ENCODE measurements around the gene ADGRF5.

ADGRF5 gene

DNA sequence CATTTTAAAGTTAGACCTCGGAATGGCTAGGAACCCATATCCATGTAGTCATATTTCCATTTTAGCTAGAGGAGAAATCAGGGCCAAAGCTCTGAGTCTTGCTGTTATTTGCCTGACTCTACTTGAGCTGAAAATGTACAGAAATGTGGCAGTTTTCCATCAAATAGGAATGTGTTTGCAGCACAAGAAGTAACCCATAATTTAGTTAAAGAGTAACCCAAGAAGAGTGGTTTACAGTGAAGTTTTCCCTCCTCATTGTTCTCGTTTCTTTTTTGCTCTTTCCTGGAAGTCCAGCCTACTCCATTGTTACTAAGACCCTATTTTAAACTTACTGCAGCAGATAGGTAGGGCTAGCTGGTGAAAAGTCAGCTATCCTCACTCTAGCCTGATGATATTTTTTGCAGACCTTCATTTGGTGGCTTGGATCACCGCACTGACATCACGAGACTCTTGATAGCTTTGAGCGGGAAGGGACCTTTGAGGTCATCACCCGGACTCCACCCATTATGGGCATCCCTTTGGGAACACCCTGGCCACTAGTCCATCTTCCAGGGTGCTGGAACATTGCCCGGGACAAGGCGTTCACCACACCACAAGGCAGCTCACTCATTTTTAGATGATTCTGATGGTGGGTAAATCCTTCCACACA lies 28.0 kb upstream of the ADGRF5 start:
- TF ChIP-seq NFIC (IDR thresholded peaks at IDR 0.05) (no peak), CEBPB (IDR thresholded peaks at IDR 0.05) (no peak), TAF1 (IDR thresholded peaks at IDR 0.05; ENCODE audit: low read depth) (no peak), RAD21 (IDR thresholded peaks at IDR 0.05; ENCODE audit: low read depth) (no peak), TCF12 (IDR thresholded peaks at IDR 0.05; ENCODE audit: low read depth) (no peak), EP300 (IDR thresholded peaks at IDR 0.05; ENCODE audit: borderline replicate concordance) (no peak), FOXM1 (IDR thresholded peaks at IDR 0.05; ENCODE audit: borderline replicate concordance, low read depth) (no peak), EGR1 (IDR thresholded peaks at IDR 0.05) (no peak), YY1 (IDR thresholded peaks at IDR 0.05; ENCODE audit: low read depth) (no peak), ZBTB7A (IDR thresholded peaks at IDR 0.05; ENCODE audit: low read depth) (no peak), TEAD4 (IDR thresholded peaks at IDR 0.05) (no peak), CREB1 (IDR thresholded peaks at IDR 0.05; ENCODE audit: low read depth) (no peak)
- TF ChIP-seq, protein P1, sequence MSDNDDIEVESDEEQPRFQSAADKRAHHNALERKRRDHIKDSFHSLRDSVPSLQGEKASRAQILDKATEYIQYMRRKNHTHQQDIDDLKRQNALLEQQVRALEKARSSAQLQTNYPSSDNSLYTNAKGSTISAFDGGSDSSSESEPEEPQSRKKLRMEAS (IDR thresholded peaks at IDR 0.05): no peak
- TF ChIP-seq, protein P2, sequence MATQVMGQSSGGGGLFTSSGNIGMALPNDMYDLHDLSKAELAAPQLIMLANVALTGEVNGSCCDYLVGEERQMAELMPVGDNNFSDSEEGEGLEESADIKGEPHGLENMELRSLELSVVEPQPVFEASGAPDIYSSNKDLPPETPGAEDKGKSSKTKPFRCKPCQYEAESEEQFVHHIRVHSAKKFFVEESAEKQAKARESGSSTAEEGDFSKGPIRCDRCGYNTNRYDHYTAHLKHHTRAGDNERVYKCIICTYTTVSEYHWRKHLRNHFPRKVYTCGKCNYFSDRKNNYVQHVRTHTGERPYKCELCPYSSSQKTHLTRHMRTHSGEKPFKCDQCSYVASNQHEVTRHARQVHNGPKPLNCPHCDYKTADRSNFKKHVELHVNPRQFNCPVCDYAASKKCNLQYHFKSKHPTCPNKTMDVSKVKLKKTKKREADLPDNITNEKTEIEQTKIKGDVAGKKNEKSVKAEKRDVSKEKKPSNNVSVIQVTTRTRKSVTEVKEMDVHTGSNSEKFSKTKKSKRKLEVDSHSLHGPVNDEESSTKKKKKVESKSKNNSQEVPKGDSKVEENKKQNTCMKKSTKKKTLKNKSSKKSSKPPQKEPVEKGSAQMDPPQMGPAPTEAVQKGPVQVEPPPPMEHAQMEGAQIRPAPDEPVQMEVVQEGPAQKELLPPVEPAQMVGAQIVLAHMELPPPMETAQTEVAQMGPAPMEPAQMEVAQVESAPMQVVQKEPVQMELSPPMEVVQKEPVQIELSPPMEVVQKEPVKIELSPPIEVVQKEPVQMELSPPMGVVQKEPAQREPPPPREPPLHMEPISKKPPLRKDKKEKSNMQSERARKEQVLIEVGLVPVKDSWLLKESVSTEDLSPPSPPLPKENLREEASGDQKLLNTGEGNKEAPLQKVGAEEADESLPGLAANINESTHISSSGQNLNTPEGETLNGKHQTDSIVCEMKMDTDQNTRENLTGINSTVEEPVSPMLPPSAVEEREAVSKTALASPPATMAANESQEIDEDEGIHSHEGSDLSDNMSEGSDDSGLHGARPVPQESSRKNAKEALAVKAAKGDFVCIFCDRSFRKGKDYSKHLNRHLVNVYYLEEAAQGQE (IDR thresholded peaks at IDR 0.05; ENCODE audit: low read depth): no peak
- TF ChIP-seq, protein P3, sequence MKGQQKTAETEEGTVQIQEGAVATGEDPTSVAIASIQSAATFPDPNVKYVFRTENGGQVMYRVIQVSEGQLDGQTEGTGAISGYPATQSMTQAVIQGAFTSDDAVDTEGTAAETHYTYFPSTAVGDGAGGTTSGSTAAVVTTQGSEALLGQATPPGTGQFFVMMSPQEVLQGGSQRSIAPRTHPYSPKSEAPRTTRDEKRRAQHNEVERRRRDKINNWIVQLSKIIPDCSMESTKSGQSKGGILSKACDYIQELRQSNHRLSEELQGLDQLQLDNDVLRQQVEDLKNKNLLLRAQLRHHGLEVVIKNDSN (IDR thresholded peaks at IDR 0.05): no peak

DNA sequence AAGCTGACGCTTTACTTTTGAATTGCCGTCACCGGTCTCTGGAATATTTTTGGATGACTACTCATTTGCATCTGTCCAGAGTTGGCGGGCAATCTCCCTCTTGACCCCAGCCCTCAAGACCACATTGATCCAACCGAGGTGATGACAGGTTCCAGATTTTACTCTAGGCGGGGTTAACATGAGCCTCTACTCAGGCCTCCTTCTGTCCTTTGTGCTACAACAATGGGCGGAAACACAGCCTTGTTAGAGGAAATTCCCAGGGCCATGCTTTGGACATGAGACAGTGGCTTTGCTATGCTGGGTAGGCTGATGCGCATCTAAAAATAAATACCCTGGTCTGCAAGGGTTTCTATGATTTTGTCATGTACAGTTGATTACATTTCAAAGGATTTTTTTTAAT lies 27.0 kb upstream of the ADGRF5 start:
- TF ChIP-seq ZBTB7A (IDR thresholded peaks at IDR 0.05; ENCODE audit: low read depth) (no peak), CEBPB (IDR thresholded peaks at IDR 0.05) (no peak), TAF1 (IDR thresholded peaks at IDR 0.05; ENCODE audit: low read depth) (no peak), YY1 (IDR thresholded peaks at IDR 0.05; ENCODE audit: low read depth) (no peak), EGR1 (IDR thresholded peaks at IDR 0.05) (no peak), CREB1 (IDR thresholded peaks at IDR 0.05; ENCODE audit: low read depth) (no peak)
- TF ChIP-seq, protein P1 (IDR thresholded peaks at IDR 0.05): no peak
- TF ChIP-seq, protein P2 (IDR thresholded peaks at IDR 0.05; ENCODE audit: low read depth): no peak

DNA sequence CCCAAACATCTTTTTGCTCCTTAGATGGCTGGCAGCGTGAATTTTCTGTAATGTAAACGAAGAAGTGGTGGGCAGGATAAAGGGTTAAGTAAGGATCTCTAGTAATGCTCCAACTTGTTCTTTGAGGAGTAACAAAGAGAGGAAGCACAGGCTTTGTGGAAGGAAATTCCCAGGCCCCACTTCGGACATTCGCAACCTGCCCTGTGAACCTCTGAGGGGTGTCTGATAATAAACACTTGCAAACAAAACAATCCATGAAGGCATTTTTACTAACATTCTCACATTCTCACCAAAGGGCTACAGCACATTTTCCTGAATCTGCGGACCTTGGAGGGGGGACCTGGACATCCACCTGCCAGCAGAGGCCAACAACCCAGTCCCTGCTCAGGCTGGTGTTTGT lies 25.8 kb upstream of the ADGRF5 start:
- TF ChIP-seq CEBPB (IDR thresholded peaks at IDR 0.05) (no peak), TAF1 (IDR thresholded peaks at IDR 0.05; ENCODE audit: low read depth) (no peak), FOXM1 (IDR thresholded peaks at IDR 0.05; ENCODE audit: borderline replicate concordance, low read depth) (no peak), EP300 (IDR thresholded peaks at IDR 0.05; ENCODE audit: borderline replicate concordance) (no peak), NFIC (IDR thresholded peaks at IDR 0.05) (no peak), ZBTB7A (IDR thresholded peaks at IDR 0.05; ENCODE audit: low read depth) (no peak), YY1 (IDR thresholded peaks at IDR 0.05; ENCODE audit: low read depth) (no peak), TCF12 (IDR thresholded peaks at IDR 0.05; ENCODE audit: low read depth) (no peak), TEAD4 (IDR thresholded peaks at IDR 0.05) (no peak), RAD21 (IDR thresholded peaks at IDR 0.05; ENCODE audit: low read depth) (no peak), CREB1 (IDR thresholded peaks at IDR 0.05; ENCODE audit: low read depth) (no peak), EGR1 (IDR thresholded peaks at IDR 0.05) (no peak)
- TF ChIP-seq, protein P1 (IDR thresholded peaks at IDR 0.05): no peak
- TF ChIP-seq, protein P3 (IDR thresholded peaks at IDR 0.05): no peak
- TF ChIP-seq, protein P2 (IDR thresholded peaks at IDR 0.05; ENCODE audit: low read depth): no peak

All from Ishikawa (cell line).